Hematopoietic multipotent progenitor cell (in vitro differentiated cells): ENCODE data around the gene RAB43. TPM values are rescaled to one million over a fixed set of nuclear protein-coding genes. Genes with fewer than 3 reads are reported as not detected.
"Not testable (repeated sequence)": the region's sequence is repeated elsewhere in the genome, so short reads cannot be mapped to it uniquely, and the experiment has no call there.

Source experiments
- DNase-seq, 3 donors: peaks; one replicate each; pipeline ENCODE4 v3.0.0-alpha.2; 2011 to 2015; ENCODE audit warnings: low read depth in 2 of 3, low spot score in 2 of 3
- total RNA-seq: library from RNA; depleted of rRNA; stranded (reverse); fragments of >200 nt; gene quantifications from one replicate; pipeline ENCODE4 v1.2.3, GENCODE V29; 2012

The RAB43 gene
- total RNA-seq: 18.9 TPM

- peak; percentile 77 to 89 (median 87) for DNase-seq
These were observed at the start of gene RAB43 for GRCh38 chr3:129121792-129122411. RAB43 (minus strand) TSS chr3:129121804; CDS start chr3:129121489, 315 bp downstream.

- no peak for DNase-seq
These were observed 45.2 kb upstream of the RAB43 start for GRCh38 chr3:129166579-129167332.

- not testable (repeated sequence) for DNase-seq
These were observed 44.0 kb upstream of the RAB43 start for GRCh38 chr3:129165594-129165993.

DNA sequence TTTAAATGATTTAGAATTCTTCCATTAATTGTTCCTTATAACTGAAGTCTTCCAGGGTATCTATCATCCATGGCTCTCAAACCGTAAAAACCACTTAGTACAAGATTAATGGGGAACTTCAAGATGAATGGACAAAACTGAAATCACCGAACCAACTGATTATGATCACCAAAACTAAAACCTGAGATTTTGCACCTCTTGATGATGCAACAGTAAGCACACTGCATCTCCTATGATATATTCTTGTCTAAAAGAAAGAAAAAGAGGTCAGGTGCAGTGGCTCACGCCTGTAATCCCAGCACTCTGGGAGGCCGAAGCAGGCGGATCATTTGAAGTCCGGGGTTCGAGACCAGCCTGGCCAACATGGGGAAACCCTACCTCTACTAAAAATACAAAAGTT lies 42.9 kb upstream of the RAB43 start:
- no peak for DNase-seq

DNA sequence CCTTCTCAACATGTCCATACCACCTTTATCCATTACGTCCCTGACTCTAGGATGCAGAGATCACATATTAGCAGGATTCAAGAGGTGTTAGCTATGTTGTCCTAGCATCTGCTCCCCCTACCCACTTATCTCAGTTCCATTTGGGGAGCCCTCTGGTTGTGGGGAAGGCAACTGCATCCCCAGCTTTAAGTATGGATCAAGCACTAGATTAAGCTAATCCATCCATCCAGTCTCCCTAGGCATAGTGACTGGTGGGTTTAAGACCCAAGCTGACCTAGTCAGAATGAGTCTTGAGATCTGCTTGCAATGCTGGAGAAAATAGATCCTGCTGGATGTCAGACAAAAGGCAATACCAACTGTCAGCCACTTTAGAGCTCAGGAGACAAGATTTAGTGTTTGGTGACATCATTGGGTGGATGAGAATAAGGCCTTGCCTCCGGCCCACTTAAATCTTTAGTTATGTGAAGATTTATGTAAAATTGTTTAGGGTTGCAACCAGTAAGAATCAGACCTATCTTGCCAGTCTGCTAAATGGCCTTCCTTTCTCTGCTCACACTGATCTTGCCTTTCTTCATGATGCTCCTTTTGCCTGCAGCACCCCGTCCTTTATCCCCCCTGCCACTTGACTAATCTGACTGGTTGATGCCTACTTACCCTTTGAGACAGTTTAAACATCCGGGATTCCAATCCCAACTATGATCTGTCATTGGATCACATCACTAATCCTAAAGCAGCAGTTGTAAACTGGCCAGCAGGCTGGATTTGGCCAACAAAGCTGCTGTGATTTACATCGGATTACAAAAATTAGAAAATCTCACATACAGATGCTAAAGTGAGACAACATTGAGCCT lies 41.4 kb upstream of the RAB43 start:
- DNase-seq: peak in 2 of 3 donors; percentile 23 to 36

DNA sequence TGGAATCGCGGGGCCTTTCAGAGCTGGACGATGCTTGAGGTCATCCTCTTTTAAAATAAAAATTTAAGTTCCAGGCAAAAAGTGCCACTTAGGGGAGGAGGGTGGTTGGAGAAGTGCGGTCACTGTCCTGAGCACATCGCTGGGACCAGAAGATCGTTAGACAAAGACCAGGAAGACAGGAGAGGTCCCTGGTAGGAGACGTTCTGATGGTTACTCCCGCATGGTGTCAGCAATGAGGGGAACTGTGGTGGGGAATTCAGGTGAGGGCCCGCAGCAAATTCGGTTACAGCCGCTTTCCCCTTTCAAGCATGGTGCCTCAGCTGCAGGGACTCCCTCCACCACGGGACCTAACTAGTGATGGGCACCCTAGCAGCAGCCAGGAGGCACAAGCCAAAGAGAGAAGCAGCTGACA lies 40.3 kb upstream of the RAB43 start:
- DNase-seq: peak in 2 of 3 donors; percentile 24 to 50

- peak; percentile 84 to 94 (median 93) for DNase-seq
These were observed 39.6 kb upstream of the RAB43 start, which contains the start of gene ISY1 for GRCh38 chr3:129160891-129161859. ISY1 (minus strand) TSS chr3:129161063; CDS start chr3:129160975, 88 bp downstream.

DNA sequence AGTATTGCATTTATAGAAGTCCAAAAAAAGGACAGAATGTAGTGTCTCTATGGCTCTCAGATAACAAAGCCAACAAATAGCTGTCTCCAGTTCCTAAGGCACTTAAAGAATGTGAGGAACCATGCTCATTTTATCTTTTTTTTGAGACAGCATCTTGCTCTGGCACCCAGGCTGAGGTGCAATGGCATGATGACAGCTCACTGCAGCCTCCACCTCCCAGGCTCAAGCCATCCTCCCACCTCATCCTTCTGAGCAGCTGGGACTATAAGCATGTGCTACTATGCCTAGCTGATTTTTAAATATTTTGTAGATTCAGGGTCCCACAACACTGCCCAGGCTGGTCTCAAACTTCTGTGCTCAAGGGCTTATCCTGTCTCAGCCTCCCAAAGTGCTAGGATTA lies 23.2 kb upstream of the RAB43 start:
- no peak for DNase-seq

- DNase-seq: not testable (repeated sequence)
These were observed 19.4 kb upstream of the RAB43 start for GRCh38 chr3:129141011-129141410.

GRCh38 chr3:129139911-129140310 lies 18.3 kb upstream of the RAB43 start:
- DNase-seq: no peak

DNA sequence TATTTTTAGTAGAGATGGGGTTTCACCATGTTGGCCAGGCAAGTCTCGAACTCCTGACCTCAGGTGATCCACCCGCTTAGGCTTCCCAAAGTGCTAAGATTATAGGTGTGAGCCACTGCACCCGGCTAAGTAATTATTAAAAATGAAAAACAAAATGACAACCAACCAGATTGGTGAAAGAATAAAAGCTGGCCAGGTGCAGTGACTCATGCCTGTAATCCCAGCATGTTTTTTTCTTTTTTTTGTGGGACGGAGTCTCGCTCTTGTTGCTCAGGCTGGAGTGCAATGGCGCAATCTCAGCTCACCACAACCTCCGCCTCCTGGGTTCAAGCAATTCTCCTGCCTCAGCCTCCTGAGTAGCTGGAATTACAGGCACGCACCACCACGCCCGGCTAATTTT lies 14.7 kb upstream of the RAB43 start:
- not testable (repeated sequence) for DNase-seq

DNA sequence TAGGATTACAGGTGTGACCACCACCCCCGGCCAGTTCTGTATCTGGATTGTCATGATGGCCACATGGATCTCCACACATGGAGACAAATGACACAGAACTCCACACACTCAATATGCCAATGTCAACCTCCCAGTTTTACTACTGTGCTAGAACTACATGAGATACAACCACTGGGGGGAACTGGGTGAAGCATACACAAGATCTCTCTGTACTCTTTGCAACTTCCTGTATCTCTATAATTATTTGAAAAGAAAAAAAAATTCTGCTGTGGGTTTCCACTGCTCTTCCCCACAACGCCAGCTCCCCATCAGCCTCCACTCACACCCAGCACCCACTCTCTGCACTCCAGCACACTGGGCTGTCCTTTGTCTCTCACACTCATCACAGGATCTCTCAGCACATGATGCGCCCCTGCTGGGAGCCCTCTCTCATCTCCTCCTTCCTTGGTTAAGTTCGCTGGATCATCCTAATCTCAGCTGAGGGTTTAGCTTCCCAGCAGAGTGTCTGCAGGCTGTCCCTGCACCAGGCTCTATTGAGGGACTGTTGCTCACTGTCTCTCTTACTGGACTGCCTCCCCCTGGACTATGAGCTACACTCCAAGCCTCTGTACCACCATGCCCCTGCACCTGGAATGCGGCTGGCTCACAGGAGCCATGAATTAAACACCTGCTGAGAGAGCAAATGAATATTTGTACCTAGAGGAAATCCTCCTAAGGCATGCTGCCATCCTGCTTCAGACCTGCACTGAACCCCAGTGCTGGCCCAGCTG lies 10.7 kb upstream of the RAB43 start:
- no peak for DNase-seq

DNA sequence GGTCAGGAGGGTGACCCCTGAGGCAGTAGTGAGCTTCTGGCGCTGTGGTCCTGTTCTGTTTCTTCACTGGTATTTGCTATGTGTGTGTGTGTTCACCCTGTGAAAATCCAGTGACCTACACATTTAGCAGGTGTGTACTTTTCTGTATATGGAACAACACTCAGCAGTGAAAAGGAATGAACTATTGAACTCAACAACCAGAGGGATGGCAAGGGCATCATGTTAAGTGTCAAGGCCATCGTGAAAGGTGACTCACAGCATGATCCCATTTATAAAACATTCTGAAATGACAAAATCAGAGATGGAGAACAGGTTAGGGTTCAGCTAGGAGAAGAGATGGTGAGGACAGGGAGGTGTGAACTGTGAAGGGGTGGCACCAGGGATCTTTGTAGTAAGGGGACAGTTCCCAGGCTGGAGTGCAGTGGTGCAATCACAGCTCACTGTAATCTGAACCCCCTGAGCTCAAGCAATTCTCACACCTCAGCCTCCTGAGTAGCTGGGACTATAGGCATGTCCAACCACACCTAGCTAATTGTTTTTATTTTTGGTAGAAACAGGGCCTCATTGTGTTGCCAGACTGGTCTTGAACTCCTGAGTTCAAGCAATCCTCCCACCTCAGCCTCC lies 10.0 kb upstream of the RAB43 start:
- no peak for DNase-seq

GRCh38 chr3:129130291-129130813 lies 8.7 kb upstream of the RAB43 start:
- DNase-seq: no peak

DNA sequence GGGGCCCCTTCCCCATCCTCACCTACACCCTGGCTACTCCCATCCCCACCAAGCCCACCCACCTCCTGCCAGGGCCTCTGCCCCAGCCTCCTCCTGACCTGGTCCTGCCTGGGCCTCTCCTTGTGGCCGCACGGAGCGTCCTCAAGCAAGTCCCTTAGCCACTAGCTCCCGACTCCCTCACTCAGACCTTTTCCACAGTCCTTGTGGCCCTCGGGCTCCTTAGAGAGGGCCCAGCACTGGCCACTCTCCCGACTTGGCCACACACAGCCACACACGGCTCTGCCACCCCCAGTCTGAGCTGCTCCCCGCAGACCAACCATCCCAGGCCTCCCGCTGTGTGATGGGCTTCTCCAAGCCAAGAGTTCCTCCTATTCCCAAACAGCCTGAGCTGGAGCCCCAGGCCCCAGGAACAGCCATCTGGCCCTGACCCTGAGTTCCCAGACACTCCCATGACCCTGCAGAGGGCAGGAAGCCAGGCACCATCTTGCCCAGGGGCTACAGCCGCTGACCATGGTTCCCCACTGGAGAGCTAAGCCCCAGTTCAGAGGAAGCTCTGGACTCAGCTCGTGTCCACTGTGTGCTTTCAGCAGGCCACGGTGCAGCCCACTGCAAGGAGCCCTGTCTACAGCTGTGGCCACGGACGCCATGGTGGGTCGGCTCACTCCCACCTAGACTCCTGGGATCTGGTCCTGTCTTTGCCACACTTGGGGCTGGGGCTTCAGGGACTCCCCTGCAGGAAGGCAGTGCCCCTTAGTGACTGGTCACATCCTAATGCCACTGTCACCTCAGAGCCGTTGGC lies 7.0 kb upstream of the RAB43 start:
- DNase-seq: no peak

- no peak for DNase-seq
These were observed 5.2 kb upstream of the RAB43 start for GRCh38 chr3:129126726-129127280.

- DNase-seq: peak in 2 of 3 donors; percentile 26 to 58
These were observed 1.9 kb upstream of the RAB43 start for GRCh38 chr3:129123314-129124060.
